Ishikawa (cell line): ENCODE results near the gene NCBP3.

Source experiments
- CEBPB ChIP-seq: IDR thresholded peaks from 2 replicates; pipeline ENCODE4 v1.6.1; 2012
- EGR1 ChIP-seq: IDR thresholded peaks from 2 replicates; pipeline ENCODE4 v1.6.1; 2012
- EP300 ChIP-seq: IDR thresholded peaks from 2 replicates; pipeline ENCODE4 v1.6.1; 2012; ENCODE audit warnings: borderline replicate concordance
- MAX ChIP-seq: IDR thresholded peaks from 2 replicates; pipeline ENCODE4 v1.6.1; 2012
- RAD21 ChIP-seq: IDR thresholded peaks from 2 replicates; pipeline ENCODE4 v1.6.1; 2012; ENCODE audit warnings: low read depth
- REST ChIP-seq: IDR thresholded peaks from 2 replicates; pipeline ENCODE4 v1.6.1; 2012; ENCODE audit warnings: low read depth, mild to moderate bottlenecking
- TAF1 ChIP-seq: IDR thresholded peaks from 2 replicates; pipeline ENCODE4 v1.6.1; 2012; ENCODE audit warnings: low read depth, mild to moderate bottlenecking
- USF1 ChIP-seq: IDR thresholded peaks from 2 replicates; pipeline ENCODE4 v1.6.1; 2012
- YY1 ChIP-seq: IDR thresholded peaks from 2 replicates; pipeline ENCODE4 v1.6.1; 2012; ENCODE audit warnings: low read depth
- ZBTB7A ChIP-seq: IDR thresholded peaks from 2 replicates; pipeline ENCODE4 v1.6.1; 2012; ENCODE audit warnings: low read depth

- TF ChIP-seq REST (no peak), CEBPB (no peak), MAX (no peak), RAD21 (no peak), EP300 (no peak), ZBTB7A (no peak), EGR1 (no peak), TAF1 (no peak), YY1 (no peak), USF1 (no peak)
Measured at GRCh38 chr17:3859940-3860339, 13.9 kb upstream of the NCBP3 start.
